HG02870 (cell line): Measurements from ENCODE around the gene NPHP4.

ENCODE experiments used
- ATAC-seq: cut with Tn5 transposase; IDR thresholded peaks from one replicate; pipeline ENCODE4 v1.9.1; 2021; ENCODE audit warnings: mild to moderate bottlenecking, moderate library complexity; ENCODE audit not compliant: unreplicated experiment

NPHP4 gene

DNA sequence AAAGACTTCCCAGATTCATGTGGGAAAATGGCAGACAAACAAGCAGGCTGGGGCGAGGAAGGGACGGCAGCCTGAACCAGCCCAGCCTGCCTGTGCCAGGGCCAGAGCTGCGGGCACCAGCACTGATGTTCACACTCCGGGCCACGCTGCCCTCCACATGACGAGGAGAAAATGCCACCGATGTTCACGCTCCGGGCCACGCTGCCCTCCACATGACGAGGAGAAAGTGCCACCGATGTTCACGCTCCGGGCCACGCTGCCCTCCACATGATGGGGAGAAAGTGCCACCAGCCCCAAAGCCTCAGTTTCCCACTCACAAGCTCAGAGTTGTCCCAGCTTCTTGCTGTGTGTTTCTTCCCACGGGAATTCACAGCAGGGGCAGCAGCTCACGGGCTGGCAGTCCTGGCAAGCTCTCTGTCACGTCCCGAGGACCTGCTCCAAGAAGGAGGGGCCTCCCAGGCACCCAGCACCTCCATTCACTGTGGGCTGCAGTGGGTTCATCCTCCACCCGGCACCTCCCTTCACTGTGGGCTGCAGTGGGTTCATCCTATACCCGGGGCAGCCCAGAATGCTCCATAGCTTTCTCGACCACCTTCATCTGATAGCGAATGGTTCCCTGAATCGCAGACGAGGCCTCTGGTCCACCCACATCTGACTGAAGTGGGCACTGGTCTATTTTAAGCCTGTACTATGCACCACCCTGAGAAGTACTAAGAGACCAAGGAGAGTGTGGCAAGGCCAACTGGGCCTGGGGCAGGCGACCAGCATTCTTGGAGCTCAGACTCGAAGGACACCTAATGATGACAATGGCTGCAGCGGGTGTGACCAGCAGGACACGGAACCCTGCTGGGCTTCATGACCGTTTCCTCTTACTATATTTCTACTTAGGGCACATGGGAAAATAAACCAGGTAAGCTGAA, 108.8 kb downstream of the NPHP4 start:
- no peak for ATAC-seq

DNA sequence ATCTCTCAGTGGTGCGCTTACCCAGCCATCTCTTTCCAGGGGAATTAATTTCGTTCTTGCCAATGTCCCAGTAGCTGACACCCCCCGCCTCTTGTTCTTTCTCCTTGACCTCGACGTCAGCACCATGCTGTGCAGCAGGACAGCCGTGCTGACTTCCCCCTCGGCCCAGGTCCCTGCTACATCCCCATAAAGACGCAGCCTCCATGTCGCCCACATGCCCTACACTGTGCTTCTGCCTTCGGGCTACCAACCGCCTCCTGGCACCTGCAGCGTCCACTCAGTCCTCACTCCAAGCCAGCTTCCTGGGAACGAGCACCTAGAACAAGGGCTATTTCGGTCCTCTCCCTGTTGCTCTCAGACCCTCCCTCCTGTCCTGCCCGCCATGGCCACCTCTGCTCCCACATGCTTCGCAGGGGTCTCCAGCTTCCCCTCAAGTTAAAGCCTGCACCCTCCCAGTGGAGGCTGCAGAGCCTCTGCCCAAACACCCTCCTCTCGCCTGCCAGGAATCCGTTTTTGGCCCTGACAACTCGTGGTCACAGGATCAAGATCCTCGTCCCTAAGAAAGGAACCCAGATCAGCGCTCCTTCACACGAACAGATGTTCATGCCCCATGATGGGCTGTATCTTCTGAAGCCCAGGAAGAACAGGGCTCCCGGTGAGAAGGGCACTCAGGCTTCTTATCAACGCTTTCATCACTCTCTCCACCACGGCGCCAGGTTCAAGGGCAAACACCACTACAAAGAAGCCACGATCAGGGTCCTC, 109.7 kb downstream of the NPHP4 start:
- ATAC-seq = no peak

DNA sequence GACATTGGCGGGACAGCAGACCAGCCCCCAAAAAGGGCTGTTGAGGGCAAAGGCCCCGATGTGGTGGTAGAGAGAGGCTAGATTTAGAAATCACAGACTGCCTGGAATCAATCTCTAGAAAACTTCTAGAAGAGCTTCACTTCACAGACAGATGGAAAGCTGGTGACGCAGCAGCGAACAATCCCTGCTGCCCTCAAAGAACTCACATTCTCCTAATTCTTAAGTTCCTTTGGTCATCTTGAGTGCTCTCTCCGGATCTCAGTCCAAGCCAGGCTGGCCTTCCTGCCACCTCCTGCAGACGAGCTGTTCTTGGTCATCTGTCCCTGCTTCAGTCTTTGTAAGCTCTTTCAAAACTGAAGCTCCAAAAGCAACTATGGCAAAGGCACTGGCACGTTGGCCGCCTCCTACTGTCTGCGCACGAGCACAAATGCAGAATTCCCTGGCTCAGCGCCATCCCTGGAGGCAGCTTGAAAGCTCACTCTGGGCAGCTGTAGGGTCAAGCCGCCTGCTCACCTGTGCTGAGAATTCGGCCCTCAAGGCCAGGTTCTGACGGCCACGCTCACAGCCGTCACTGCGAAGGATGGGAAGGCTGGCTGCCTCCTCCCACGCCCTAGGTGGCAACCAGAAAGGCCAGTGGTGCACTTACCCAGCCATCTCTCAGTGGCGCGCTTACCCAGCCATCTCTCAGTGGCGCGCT, 110.6 kb downstream of the NPHP4 start:
- ATAC-seq = no peak

DNA sequence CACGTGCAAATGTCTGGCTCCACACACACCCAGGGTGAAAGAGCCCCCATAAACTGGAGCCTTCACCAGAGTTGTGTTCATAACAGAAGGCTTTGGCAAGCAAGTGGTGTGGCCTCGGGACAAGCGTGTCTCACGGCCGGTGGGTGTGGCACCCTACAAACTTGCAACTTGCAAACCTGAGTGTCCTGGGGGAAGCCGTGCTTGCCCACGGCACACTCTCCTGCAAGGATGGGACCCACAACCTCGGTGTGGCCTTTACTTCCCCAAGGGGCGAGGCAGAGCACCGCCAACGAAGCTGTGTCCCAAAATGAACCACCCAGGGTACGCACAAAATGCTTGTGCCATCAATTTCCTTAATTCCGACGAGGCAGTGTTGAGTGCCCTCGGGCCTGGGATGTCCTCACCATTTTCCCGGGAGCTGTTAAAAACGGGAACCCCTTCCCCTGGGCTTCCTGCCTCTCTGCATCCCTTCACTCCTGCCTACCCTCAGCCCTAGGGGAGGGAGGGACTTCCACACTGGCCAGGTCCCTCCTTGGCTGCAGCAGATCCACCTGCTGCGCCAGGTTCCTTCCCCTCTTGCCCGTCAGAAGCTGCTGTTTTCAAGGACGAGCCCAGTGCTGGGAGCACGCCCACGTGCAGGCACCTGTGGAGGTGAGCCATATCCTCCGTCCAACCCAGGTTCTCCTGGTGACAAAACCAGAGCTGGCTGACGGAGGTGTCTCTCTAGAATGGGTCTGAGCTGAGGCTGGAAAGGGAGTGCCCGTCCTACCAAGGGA, 111.4 kb downstream of the NPHP4 start:
- ATAC-seq = no peak

DNA sequence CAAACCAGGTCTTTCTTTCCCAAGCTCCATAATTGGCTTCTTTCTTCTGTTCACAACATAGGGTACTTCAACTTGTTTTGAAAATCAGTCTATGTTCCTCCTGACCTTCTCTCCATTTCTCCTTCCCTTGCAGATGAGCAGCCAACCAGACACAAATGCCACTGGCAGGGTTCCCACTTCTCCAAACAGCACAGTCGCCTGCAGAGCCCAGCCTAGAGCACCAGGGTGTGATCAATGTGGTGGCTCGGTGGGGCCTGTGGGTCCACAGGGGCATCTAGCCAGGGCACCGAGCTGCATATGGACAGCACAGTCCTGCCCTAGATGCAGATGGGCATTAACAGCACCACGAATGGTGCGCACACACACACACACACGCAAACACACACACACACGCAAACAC, 112.8 kb downstream of the NPHP4 start:
- ATAC-seq = no peak

DNA sequence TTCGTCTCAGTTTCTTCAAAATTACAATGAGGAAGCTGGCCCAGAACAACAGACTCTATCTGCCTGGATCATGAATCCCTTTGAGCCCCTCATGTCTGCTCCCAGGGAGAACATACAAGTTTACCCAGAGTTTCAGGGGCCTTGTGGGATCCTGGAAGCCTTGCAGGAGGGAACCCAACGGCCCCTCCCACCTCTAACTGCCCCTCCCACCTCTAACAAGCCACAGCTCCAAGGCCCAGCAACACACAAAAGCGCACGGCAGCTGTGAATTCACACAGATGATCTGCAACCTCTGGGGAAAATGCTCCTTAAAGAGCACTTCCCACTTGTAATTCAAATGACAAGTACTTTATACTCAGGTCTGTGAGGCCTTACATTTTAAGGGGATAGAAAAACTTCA, 113.3 kb downstream of the NPHP4 start:
- ATAC-seq = no peak

DNA sequence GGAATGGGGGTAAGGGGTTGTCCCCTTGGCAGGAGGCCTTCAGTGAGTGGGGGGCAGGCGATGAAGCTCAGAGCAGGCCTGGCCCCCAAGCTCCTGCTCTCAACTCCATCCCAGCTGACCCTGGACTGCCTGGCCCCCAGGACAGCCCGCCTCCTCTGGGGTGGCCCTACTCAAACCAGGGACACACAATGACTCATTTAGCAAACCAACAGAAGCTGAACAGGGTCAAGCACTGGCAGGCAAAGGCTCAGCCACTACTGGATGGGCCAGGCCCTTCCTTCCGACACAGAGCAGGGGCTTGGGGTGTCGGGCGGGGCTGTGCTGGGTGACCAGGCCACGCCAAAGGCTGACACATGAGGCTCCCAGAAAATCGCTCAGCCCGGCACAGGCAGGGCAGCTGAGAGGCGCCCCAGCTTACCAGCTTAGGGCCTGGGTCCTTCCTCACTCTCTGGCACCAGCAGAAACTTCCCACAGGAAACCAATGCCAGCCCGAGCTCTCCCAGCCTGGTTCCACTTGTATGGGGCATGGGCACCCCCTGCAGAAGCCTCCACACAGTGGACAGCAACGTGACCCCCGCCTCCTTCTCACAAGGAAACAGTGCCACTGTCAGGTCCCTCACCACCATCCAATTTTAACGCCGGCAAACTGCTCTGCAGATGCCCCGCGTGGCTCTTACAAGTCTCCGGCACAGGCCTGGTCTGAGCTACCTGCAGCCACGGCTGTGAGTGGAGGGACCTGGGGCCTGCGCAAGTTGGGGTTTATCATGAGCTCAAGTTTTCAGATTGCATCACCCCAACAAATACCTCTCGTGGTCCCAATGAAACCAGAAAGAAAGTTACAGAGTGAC, 114.3 kb downstream of the NPHP4 start:
- no peak for ATAC-seq

DNA sequence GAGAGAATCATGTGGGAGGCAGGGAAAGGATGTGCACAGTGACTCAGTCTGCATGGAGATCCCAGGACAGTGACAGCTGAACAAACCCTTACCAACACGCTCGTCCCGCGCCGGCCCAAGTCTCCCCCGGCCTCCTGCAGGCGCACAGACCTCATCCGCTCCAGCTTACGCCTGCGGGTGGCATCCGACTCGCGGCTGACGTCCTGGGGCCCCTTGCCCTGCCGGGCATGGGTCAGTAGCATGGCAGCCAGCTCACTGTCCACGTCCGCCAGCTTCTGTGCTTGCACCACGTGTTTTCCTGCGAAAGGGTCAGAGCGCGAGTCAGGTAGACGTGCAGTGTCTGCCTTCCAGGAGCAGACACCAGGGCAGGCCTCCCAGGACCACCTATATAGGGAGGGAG, 115.2 kb downstream of the NPHP4 start:
- ATAC-seq = no peak

DNA sequence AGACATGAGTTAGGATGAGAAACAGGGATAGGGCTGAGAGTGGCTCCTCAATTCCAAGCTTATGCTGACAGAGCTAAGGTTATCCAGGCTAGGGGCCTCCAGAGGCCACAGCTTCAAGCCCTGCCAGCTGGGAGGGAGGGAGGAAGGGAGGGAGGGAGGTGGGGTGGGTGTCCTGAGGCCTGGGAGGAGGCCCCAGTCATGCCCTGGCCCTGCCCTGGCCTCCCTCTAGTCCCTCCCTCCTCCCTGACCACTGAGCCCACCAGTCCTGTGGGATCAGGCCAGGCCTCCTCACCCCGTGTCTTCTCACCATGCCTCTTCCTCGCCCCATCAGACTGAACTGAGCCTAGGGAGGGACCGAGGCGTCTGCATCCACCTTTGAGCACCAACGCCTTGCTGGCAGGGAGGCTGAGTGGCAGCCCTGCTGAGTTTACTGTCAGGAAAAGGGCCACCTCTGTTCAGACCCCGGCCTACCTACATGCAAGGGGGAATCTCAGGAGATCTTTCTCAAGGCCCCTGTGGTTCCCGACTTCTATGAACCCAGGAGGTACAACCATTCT, 116.1 kb downstream of the NPHP4 start:
- ATAC-seq = no peak

DNA sequence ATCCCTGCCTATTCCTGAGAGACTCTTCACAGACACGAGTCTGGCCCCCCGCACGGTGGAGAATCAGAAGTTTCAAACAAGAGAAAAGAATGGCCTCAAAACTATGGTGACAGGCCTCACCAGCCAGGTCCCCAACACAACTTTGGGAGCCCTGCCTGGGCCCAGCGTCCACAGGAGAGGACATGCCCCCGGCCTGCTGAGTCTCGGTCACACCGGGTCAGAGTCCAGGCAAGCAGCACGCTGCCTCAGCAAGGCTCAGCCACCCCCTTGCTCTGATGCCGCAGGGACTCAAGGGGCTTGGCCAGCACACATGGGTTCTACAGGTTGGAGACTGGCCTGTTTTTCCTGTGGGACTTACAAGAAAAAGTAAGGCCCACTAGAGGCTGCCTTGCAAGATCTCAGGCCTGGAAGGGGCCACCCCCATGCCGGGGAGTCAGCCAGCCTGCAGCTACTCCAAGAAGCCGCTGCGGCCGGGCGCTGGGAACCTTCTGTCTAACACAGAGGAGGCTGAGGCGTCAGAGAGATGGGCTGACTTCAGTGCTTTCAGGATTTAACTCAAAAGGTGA, 116.8 kb downstream of the NPHP4 start:
- no peak for ATAC-seq

DNA sequence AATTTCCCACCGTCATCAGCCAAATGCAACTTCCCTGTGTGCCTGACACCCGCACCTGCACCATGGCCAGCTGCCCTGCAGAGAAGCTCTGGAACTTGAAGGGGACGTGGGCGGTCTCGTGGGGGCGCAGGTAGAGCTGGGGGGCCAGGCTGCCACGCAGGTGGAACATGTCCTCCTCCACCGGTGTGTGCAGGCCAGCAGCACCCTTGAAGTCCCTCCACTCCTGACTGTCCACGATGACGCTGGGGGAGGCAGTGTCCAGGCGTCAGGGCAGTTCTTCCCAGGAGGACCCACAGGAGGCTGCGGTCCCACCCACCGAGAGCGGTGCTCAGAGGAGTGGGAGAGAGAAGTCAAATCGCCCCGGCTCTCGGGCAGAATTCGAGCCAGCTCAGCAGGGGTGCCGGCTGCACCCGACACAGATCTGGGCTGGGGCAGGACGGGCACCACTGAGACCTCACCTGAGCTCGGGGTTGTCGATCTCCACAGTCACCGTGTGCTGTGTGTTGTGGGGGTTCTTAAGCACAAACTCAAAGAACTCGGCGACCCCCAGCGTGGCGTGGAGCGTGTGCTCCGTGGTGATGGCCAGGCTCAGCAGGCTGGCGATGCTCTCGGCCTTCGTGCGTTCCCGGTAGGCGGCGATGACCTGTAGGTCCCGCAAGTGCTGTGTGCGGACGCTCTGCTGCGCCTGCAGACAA, 117.7 kb downstream of the NPHP4 start:
- no peak for ATAC-seq

DNA sequence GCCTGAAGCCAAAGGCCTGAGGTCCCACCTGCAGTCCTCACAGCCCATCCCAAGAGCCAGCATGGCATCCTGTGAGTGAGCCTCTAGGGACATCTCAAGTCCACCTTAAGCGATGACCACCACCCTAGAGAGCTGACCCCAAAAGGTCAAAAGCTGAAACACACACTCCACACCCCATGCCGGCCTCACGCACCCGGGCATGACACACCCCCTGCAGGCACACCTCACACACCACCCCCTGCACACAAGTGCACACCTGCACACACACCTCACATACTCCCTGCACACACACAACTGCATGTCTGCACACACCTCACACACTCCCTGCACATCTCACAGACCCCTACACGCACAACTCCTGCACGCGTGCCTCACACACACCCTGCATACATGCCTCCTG, 118.7 kb downstream of the NPHP4 start:
- no peak for ATAC-seq

DNA sequence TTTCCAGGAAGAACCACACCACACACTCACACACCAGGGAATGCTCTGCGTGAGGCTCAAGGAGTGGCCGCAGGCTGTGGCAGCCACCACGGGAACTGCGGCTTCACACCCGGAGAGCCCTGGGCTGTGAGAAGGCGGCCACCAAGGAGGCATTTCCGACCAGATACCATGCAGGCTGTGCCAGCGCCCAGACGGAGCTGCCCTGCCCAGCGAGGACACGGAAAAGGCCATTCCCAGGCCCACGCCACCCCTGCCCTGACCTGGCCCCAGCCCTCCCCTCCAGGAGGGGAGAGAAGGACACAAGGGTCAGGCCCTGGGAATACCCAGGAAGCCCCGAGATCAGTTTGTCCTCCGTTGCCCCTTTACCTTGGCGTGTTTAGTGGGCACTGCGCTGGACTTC, 119.3 kb downstream of the NPHP4 start:
- no peak for ATAC-seq

DNA sequence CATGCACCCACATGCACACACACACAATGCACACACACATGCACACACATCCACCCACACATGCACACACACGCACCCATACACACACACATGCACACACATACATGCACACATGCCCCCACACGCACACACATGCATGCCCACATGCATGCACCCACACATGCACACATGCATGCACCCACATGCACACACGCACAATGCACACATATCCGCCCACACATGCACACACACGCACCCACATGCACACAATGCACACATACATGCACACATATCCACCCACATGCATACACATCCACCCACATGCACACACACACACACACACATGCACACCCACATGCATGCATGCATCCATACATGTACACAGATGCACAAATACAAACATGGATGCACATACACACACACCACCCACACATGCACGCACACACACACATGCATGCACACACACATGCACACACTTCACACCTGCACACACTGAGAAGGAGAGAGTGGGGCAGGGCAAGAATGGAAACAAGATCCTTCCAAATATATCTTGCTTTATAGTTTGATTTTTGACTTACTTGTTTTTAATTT, 123.2 kb downstream of the NPHP4 start:
- no peak for ATAC-seq

DNA sequence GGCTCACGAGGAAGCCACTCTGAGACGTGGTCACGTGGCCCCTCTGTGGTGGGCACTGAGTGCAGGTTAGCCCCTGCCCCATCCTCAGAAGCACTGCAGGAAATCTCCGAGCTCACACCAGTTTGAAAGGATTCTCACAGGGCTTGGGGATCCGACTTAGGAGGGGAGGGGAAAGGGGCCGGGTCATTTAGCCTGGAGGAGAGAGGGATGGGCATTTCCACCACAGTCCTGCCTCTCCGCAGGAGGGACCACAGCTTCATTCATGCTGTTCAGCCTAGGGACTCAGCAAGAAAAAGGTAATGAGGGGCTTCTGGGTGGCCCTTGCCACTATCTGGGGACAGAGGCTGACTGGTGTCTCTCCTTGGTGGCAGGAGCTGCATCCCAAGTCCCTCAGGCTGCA, 126.5 kb downstream of the NPHP4 start:
- no peak for ATAC-seq

DNA sequence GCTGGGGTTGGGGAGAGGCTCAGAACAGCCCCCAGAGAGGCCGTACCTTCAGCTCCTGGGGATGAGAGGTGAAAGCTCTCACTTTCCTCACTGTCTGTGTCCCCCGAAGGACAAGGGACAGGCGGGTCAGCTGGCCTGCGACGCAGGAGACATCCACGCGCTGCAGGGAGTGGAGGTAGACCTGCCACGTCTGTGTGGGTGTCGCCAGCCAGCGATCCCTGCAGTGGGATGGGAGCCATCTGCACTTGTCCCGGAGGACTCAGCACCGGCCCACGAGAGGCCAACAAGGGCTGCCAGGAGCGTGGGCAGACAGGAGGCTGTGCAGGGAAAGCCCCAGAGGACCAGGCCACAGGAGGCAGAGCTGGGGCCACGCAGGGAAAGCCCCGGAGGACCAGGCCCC, 127.2 kb downstream of the NPHP4 start:
- ATAC-seq = no peak

DNA sequence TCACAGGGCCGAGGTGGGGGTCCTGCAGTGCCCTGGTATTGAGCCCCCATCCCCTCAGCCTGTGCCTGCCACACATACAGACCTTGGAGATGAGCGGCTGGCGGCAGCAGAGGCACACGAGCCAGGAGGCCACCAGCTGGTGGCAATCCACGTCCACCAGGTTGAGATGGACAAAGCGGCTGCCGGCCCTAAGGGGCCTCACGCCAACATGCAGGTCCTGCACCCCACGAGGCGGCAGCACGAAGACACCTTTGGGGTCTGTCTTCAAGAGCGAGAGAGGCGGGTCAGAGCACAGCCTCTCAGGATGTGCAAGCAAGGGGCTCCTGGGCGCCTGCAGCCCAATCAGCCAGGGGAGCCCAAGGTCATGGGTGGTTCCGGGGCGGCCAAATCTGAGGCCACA, 128.0 kb downstream of the NPHP4 start:
- no peak for ATAC-seq

DNA sequence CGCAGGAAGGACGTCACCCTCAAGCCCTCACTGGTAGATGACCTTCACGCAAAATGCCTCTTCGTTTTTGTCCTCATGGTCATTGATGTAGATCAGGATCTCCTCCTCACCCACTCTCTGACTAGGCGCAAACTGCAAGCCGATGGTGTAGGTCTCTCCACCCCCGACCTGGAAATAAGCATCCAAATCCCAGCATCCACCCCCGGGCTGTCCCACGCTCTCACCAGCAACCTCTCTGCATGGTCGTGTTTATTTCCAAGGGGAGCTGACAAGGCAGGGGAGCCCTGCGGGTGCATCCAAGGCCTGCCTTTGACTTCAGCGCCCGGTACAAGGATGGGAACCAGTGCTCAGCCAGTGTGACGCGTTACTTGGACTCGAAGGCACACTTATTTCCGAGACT, 129.0 kb downstream of the NPHP4 start:
- ATAC-seq = no peak
